Gastrocnemius medialis (tissue), 4 donors: ENCODE results near the gene FAM135A.

Experiments
- CTCF ChIP-seq, 5 experiments: fragments of 450-650 bp in 3 of 5; fragments of 200-600 bp in 2 of 5; sonication (generic) in 2 of 5; IDR thresholded peaks in 4 of 5; conservative IDR thresholded peaks in 1 of 5; 1 replicate in 4 of 5; 2 replicates in 1 of 5; pipeline ENCODE4 v1.5.1; 2016 to 2019; ENCODE audit warnings: antibody characterized with exemption in 5 of 5, mild to moderate bottlenecking in 3 of 5, moderate library complexity in 3 of 5
- POLR2A ChIP-seq, 2 donors: fragments of 450-650 bp; IDR thresholded peaks; one replicate each; pipeline ENCODE4 v1.6.1; 2017; ENCODE audit warnings: antibody characterized with exemption in 2 of 2, mild to moderate bottlenecking in 2 of 2, moderate library complexity in 2 of 2

- TF ChIP-seq CTCF (IDR thresholded peaks at IDR 0.05 in 4 of 5, conservative IDR thresholded peaks at IDR 0.05 in 1 of 5) (no peak), POLR2A (IDR thresholded peaks at IDR 0.05) (no peak)
These were observed 125.1 kb downstream of the FAM135A start for GRCh38 chr6:70538376-70538775.
